Right lobe of liver (tissue), 4 donors: ENCODE measurements around the gene RAD23A.

Experiments used
- POLR2A ChIP-seq: fragments of 450-650 bp; IDR thresholded peaks from one replicate; pipeline ENCODE4 v1.6.1; 2017; ENCODE audit warnings: antibody characterized with exemption, mild to moderate bottlenecking
- TF ChIP-seq, protein P1 (sequence below), 4 donors: fragments of 200-600 bp in 3 of 4; fragments of 450-650 bp in 1 of 4; IDR thresholded peaks; one replicate each; pipeline versions ENCODE4 v1.5.1 to v1.8.0; 2016 to 2022; ENCODE audit warnings: antibody characterized with exemption in 4 of 4, mild to moderate bottlenecking in 2 of 4
- donor health status: DM: no; HTN: no; CAD: no.
- donor health status: DM: no; HTN: no; CAD: no.
- donor health status: DM: no; HTN: yes; CAD: no.

DNA sequence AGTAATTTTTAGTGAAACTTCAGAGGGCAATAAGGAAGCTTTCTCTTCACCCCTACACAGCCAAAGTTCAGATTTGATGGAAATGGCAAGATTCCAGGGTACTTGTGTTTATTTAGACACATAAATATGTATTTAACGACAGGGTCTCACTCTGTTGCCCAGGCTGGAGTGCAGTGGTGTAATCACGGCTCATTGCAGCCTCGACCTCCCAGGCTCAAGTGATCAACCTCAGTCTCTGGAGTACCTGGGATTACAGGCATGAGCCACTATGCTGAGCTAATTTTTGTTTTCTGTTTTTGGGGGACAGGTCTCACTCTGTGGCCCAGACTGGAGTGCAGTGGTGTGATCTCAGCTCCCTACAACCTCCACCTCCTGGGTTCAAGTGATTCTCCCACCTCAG is 24.6 kb upstream of the RAD23A start:
- TF ChIP-seq, protein P1, sequence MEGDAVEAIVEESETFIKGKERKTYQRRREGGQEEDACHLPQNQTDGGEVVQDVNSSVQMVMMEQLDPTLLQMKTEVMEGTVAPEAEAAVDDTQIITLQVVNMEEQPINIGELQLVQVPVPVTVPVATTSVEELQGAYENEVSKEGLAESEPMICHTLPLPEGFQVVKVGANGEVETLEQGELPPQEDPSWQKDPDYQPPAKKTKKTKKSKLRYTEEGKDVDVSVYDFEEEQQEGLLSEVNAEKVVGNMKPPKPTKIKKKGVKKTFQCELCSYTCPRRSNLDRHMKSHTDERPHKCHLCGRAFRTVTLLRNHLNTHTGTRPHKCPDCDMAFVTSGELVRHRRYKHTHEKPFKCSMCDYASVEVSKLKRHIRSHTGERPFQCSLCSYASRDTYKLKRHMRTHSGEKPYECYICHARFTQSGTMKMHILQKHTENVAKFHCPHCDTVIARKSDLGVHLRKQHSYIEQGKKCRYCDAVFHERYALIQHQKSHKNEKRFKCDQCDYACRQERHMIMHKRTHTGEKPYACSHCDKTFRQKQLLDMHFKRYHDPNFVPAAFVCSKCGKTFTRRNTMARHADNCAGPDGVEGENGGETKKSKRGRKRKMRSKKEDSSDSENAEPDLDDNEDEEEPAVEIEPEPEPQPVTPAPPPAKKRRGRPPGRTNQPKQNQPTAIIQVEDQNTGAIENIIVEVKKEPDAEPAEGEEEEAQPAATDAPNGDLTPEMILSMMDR (IDR thresholded peaks at IDR 0.05): no peak
- TF ChIP-seq POLR2A: no peak
